GM12878 (cell line): ENCODE measurements around the gene SCN5A. TPM values are rescaled to one million over a fixed set of nuclear protein-coding genes. Genes with fewer than 3 reads are reported as not detected.

ENCODE experiments used
- ASH2L ChIP-seq: fragments of 300-600, 200-600 bp; sonication (generic); IDR thresholded peaks from 2 replicates; pipeline ENCODE4 v1.6.1; 2017; ENCODE audit warnings: low read depth, mild to moderate bottlenecking, borderline replicate concordance
- E2F4 ChIP-seq: IDR thresholded peaks from 2 replicates; pipeline ENCODE4 v1.6.1; 2012; ENCODE audit warnings: low read depth, low read length, improper control_type of control experiment
- E4F1 ChIP-seq: fragments of 450-650 bp; IDR thresholded peaks from 2 replicates; pipeline ENCODE4 v1.6.1; 2018; ENCODE audit warnings: borderline replicate concordance, mild to moderate bottlenecking; ENCODE audit not compliant: partially characterized antibody
- FOXK2 ChIP-seq: fragments of 450-650 bp; IDR thresholded peaks from 2 replicates; pipeline ENCODE4 v1.6.1; 2017; ENCODE audit warnings: mild to moderate bottlenecking, moderate library complexity
- IRF4 ChIP-seq: IDR thresholded peaks from 2 replicates; pipeline ENCODE4 v1.6.1; 2011; ENCODE audit warnings: low read depth, low read length
- KAT2A ChIP-seq: conservative IDR thresholded peaks from 2 replicates; pipeline ENCODE4 v1.6.1; 2011; ENCODE audit warnings: low read depth, low read length; ENCODE audit not compliant: control insufficient read depth
- MAX ChIP-seq: IDR thresholded peaks from 2 replicates; pipeline ENCODE4 v1.6.1; 2012; ENCODE audit warnings: low read depth, low read length, improper control_type of control experiment
- MEF2A ChIP-seq: IDR thresholded peaks from 2 replicates; pipeline ENCODE4 v1.6.1; 2011; ENCODE audit warnings: low read depth, mild to moderate bottlenecking, low read length, moderate library complexity; ENCODE audit not compliant: insufficient read depth
- MYB ChIP-seq: fragments of 150-350 bp; IDR thresholded peaks from 2 replicates; pipeline ENCODE4 v1.6.1; 2014; ENCODE audit warnings: mild to moderate bottlenecking, low read depth, low read length, borderline replicate concordance
- POLR2A ChIP-seq: IDR thresholded peaks from 2 replicates; pipeline ENCODE4 v1.6.1; 2011; ENCODE audit warnings: low read depth, mild to moderate bottlenecking, low read length
- RAD21 ChIP-seq: IDR thresholded peaks from 2 replicates; pipeline ENCODE4 v1.6.1; 2011; ENCODE audit warnings: mild to moderate bottlenecking, low read depth, low read length, moderate library complexity; ENCODE audit not compliant: insufficient read depth
- SIX5 ChIP-seq: IDR thresholded peaks from 2 replicates; pipeline ENCODE4 v1.6.1; 2011; ENCODE audit warnings: mild to moderate bottlenecking, low read depth, low read length, moderate library complexity; ENCODE audit not compliant: severe bottlenecking
- SRF ChIP-seq, 2 experiments: IDR thresholded peaks; 2 replicates each; pipeline ENCODE4 v1.6.1; 2011; ENCODE audit warnings: low read depth in 2 of 2, low read length in 2 of 2, mild to moderate bottlenecking in 1 of 2, moderate library complexity in 1 of 2
- SUZ12 ChIP-seq: fragments of 200-600 bp; sonication (generic); IDR thresholded peaks from one replicate; pipeline ENCODE4 v1.6.1; 2018; ENCODE audit warnings: antibody characterized with exemption, mild to moderate bottlenecking; ENCODE audit not compliant: unreplicated experiment
- ZNF274 ChIP-seq: IDR thresholded peaks from one replicate; pipeline ENCODE4 v1.8.0; 2011; ENCODE audit not compliant: insufficient read length, insufficient read depth
- polyA plus RNA-seq, 11 experiments: library from polyadenylated mRNA; depleted of rRNA in 4 of 11; unstranded in 6 of 11; stranded (reverse) in 5 of 11; fragments of >200 nt; fragmentation: Nextera tagmentation in 4 of 11; fragmentation: Illumina TruSeq in 1 of 11; extraction: Ambion mirVana in 4 of 11; extraction: Trizol in 1 of 11; gene quantifications; 1 replicate in 1 of 11; 2 replicates in 10 of 11; pipeline versions ENCODE4 v1.2.1 to v1.2.3, GENCODE V29; 2011 to 2016; ENCODE audit warnings: inconsistent platforms in 2 of 11, missing spikeins in 2 of 11, low read depth in 1 of 11
- total RNA-seq, 4 experiments: library from RNA; depleted of rRNA in 3 of 4; stranded (reverse); fragments of >200 nt in 3 of 4; fragmentation: Illumina TruSeq in 1 of 4; extraction: Trizol in 1 of 4; gene quantifications; 2 replicates each; pipeline versions ENCODE4 v1.2.1 to v1.2.3, GENCODE V29; 2013 to 2021
- TF ChIP-seq, protein P1 (sequence below): fragments of 450-650 bp; IDR thresholded peaks from 2 replicates; pipeline ENCODE4 v1.6.1; 2017; ENCODE audit warnings: borderline replicate concordance
- TF ChIP-seq, protein P2 (sequence below): fragments of 450-650 bp; IDR thresholded peaks from 2 replicates; pipeline ENCODE4 v1.6.1; 2016; ENCODE audit warnings: mild to moderate bottlenecking
- TF ChIP-seq, protein P3 (sequence below): IDR thresholded peaks from 2 replicates; pipeline ENCODE4 v1.6.1; 2011; ENCODE audit warnings: low read depth, low read length, improper control_type of control experiment, borderline replicate concordance
- TF ChIP-seq, protein P4 (sequence below): fragments of 450-650 bp; IDR thresholded peaks from 2 replicates; pipeline ENCODE4 v1.6.1; 2018; ENCODE audit warnings: mild to moderate bottlenecking, low read depth, moderate library complexity; ENCODE audit not compliant: partially characterized antibody

SCN5A gene
- total and polyA plus RNA-seq, 10 of the 15 experiments (the other 5 are each of a cell fraction or from before 2014, with no cell fraction given), result not detected

DNA sequence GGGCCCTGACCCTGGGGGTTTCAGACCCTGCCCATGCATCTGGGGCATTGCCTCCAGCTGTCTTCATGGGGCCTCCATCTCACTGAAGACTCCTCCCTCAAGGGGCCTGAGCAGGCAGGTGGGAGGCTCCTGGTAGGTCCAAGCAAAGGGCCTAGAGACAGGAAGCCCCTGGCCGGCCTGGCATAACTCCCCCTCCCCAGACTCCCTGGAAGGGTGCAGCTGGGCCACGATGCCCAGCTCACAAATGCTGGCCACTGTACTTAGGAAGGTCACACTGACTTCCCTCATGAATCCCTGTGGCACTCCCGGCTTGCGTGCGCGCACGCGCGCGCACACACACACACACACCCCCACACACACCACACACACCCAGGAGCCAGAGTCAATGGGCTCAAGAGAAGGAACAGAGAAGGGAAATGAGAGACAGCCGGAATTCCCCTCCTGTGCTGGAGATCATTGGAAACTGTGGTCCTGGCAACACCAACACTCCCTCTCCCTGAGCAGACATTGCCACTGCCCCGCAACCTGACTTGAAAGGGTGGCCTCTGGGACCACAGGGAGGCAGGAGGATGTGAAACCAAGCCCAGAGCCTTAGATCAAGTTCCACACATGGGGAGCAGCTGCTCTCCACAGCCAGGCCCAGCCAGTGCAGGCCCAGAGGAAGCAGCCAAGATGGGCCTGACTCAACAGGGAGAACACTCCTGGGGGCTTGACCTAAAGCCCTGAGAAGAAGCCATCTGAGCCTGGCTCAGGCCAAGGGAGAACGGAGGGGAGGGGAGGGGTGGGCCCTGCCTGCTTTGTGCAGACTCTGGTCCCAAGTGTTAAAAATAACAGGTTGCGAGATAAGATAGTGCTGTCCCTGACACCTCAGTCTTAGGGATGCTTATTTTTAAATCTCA, 69.7 kb downstream of the SCN5A start (continued):
- TF ChIP-seq KAT2A, result no peak
- TF ChIP-seq, protein P1, sequence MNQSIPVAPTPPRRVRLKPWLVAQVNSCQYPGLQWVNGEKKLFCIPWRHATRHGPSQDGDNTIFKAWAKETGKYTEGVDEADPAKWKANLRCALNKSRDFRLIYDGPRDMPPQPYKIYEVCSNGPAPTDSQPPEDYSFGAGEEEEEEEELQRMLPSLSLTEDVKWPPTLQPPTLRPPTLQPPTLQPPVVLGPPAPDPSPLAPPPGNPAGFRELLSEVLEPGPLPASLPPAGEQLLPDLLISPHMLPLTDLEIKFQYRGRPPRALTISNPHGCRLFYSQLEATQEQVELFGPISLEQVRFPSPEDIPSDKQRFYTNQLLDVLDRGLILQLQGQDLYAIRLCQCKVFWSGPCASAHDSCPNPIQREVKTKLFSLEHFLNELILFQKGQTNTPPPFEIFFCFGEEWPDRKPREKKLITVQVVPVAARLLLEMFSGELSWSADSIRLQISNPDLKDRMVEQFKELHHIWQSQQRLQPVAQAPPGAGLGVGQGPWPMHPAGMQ, result no peak
- no peak for TF ChIP-seq MEF2A
- no peak for TF ChIP-seq FOXK2
- no peak for TF ChIP-seq E4F1
- TF ChIP-seq, protein P2, sequence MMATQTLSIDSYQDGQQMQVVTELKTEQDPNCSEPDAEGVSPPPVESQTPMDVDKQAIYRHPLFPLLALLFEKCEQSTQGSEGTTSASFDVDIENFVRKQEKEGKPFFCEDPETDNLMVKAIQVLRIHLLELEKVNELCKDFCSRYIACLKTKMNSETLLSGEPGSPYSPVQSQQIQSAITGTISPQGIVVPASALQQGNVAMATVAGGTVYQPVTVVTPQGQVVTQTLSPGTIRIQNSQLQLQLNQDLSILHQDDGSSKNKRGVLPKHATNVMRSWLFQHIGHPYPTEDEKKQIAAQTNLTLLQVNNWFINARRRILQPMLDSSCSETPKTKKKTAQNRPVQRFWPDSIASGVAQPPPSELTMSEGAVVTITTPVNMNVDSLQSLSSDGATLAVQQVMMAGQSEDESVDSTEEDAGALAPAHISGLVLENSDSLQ, result no peak
- TF ChIP-seq IRF4, result 0 out of 2 replicates have a peak, but pooled peaks have one; percentile 10
- no peak for TF ChIP-seq MAX
- no peak for TF ChIP-seq SUZ12
- no peak for TF ChIP-seq SIX5
- TF ChIP-seq, protein P3, sequence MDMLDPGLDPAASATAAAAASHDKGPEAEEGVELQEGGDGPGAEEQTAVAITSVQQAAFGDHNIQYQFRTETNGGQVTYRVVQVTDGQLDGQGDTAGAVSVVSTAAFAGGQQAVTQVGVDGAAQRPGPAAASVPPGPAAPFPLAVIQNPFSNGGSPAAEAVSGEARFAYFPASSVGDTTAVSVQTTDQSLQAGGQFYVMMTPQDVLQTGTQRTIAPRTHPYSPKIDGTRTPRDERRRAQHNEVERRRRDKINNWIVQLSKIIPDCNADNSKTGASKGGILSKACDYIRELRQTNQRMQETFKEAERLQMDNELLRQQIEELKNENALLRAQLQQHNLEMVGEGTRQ, result no peak
- TF ChIP-seq RAD21, result no peak
- no peak for TF ChIP-seq ZNF274
- TF ChIP-seq SRF (IDR thresholded peaks at IDR 0.05; ENCODE audit: low read depth in 2 of 2, low read length in 2 of 2), result no peak
- no peak for TF ChIP-seq POLR2A
- no peak for TF ChIP-seq ASH2L
- no peak for TF ChIP-seq E2F4
- TF ChIP-seq, protein P4, sequence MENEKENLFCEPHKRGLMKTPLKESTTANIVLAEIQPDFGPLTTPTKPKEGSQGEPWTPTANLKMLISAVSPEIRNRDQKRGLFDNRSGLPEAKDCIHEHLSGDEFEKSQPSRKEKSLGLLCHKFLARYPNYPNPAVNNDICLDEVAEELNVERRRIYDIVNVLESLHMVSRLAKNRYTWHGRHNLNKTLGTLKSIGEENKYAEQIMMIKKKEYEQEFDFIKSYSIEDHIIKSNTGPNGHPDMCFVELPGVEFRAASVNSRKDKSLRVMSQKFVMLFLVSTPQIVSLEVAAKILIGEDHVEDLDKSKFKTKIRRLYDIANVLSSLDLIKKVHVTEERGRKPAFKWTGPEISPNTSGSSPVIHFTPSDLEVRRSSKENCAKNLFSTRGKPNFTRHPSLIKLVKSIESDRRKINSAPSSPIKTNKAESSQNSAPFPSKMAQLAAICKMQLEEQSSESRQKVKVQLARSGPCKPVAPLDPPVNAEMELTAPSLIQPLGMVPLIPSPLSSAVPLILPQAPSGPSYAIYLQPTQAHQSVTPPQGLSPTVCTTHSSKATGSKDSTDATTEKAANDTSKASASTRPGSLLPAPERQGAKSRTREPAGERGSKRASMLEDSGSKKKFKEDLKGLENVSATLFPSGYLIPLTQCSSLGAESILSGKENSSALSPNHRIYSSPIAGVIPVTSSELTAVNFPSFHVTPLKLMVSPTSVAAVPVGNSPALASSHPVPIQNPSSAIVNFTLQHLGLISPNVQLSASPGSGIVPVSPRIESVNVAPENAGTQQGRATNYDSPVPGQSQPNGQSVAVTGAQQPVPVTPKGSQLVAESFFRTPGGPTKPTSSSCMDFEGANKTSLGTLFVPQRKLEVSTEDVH, result no peak
- no peak for TF ChIP-seq MYB
